SHP77 treated with DMSO at 0.1 percent for 48 hours (cell line): Measurements from ENCODE around the gene MRPS18B.

ENCODE experiments used
- DNase-seq: peaks from one replicate; lab custom pipeline; 2025; lab: John Stamatoyannopoulos, UW

MRPS18B gene

GRCh38 chr6:30603961-30604360, 13.7 kb upstream of the MRPS18B start:
- no peak for DNase-seq

GRCh38 chr6:30610065-30610464, 7.6 kb upstream of the MRPS18B start:
- no peak for DNase-seq

GRCh38 chr6:30611150-30611855, 6.3 kb upstream of the MRPS18B start:
- DNase-seq = no peak

- DNase-seq = no peak
Measured at GRCh38 chr6:30611856-30612194, 5.8 kb upstream of the MRPS18B start.

GRCh38 chr6:30612213-30612612, 5.4 kb upstream of the MRPS18B start:
- no peak for DNase-seq

- DNase-seq = no peak
Measured at GRCh38 chr6:30612687-30613248, 4.9 kb upstream of the MRPS18B start.

- no peak for DNase-seq
Measured at GRCh38 chr6:30613251-30614043, 4.2 kb upstream of the MRPS18B start.

- DNase-seq = no peak
Measured at GRCh38 chr6:30614044-30614842, 3.4 kb upstream of the MRPS18B start.

- DNase-seq = peak; percentile 74
Measured at GRCh38 chr6:30614843-30615218, 2.8 kb upstream of the MRPS18B start.

GRCh38 chr6:30615219-30615957, 2.3 kb upstream of the MRPS18B start:
- DNase-seq = no peak

- DNase-seq = no peak
Measured at GRCh38 chr6:30615958-30616810, 1.5 kb upstream of the MRPS18B start.

GRCh38 chr6:30616811-30617564, 652 bp upstream of the MRPS18B start, which contains the start of gene PPP1R10:
Gene PPP1R10, minus strand, starts transcription at chr6:30617243. Its CDS starts 7,299 bp downstream, at chr6:30609944.
- DNase-seq = peak; percentile 100

GRCh38 chr6:30618270-30618797, 694 bp downstream of the MRPS18B start:
- DNase-seq = no peak

- no peak for DNase-seq
Measured at GRCh38 chr6:30619561-30619960, 1.9 kb downstream of the MRPS18B start.

- no peak for DNase-seq
Measured at GRCh38 chr6:30625511-30625910, 7.9 kb downstream of the MRPS18B start.

GRCh38 chr6:30626484-30627366, 9.1 kb downstream of the MRPS18B start, which contains the start of gene ATAT1:
Gene ATAT1, plus strand, starts transcription at chr6:30626874.
- DNase-seq = peak; percentile 56

GRCh38 chr6:30635834-30636233, 18.2 kb downstream of the MRPS18B start:
- no peak for DNase-seq

GRCh38 chr6:30640481-30640880, 22.8 kb downstream of the MRPS18B start:
- DNase-seq = no peak

- DNase-seq = no peak
Measured at GRCh38 chr6:30641048-30641447, 23.4 kb downstream of the MRPS18B start.
